ENCODE results near the gene MYL3.

The MYL3 gene

GRCh38 chr3:46845860-46846623 lies 17.2 kb downstream of the MYL3 start:
- ChIA-PET CTCF (interaction anchor here (0.8 to 10.0 kb wide), 17 partner anchors 11 to 140 kb away, joined by 3 to 70 read pairs (median 4); partner anchors contain the start of gene MYL3), POLR2A (interaction anchor here (0.8 kb wide), 1 partner anchor 140 kb away, joined by 3 read pairs; no protein-coding TSS in a partner anchor)
- H3K4me3 ChIP-seq (ENCODE audit: low read depth, low read length): peak overlapping the region; percentile 45
- no peak for DNase-seq (ENCODE audit: low read depth, low spot score)
- TF ChIP-seq CTCF (IDR thresholded peaks at IDR 0.05; ENCODE audit: insufficient read depth, low read length, missing control alignments): peak; percentile 67

- ChIA-PET CTCF (interaction anchor here (0.6 to 10.0 kb wide), 16 partner anchors 10 to 140 kb away, joined by 3 to 70 read pairs (median 4); partner anchors contain the start of gene MYL3), POLR2A (interaction anchor here (0.8 kb wide), 1 partner anchor 139 kb away, joined by 3 read pairs; no protein-coding TSS in a partner anchor)
- TF ChIP-seq CTCF (IDR thresholded peaks at IDR 0.05; ENCODE audit: insufficient read depth, low read length, missing control alignments): no peak
- peak overlapping the region; percentile 45 for H3K4me3 ChIP-seq (ENCODE audit: low read depth, low read length)
- DNase-seq (ENCODE audit: low read depth, low spot score): no peak
Measured at GRCh38 chr3:46845397-46845859, 17.8 kb downstream of the MYL3 start.

- peak overlapping the region; percentile 45 for H3K4me3 ChIP-seq (ENCODE audit: low read depth, low read length)
- ChIA-PET POLR2A (no interaction called here), CTCF (interaction anchor here (0.6 to 10.0 kb wide), 9 partner anchors 18 to 139 kb away, joined by 3 to 70 read pairs (median 4); partner anchors contain the start of gene MYL3)
- no peak for DNase-seq (ENCODE audit: low read depth, low spot score)
- TF ChIP-seq CTCF (IDR thresholded peaks at IDR 0.05; ENCODE audit: insufficient read depth, low read length, missing control alignments): no peak
Measured at GRCh38 chr3:46844881-46845312, 18.3 kb downstream of the MYL3 start.

- ChIA-PET POLR2A (no interaction called here), CTCF (interaction anchor here (1.5 to 10.0 kb wide), 3 partner anchors 19 to 69 kb away, joined by 3 to 70 read pairs (median 23); partner anchors contain the start of gene MYL3)
- no peak for DNase-seq (ENCODE audit: low read depth, low spot score)
- TF ChIP-seq CTCF (IDR thresholded peaks at IDR 0.05; ENCODE audit: insufficient read depth, low read length, missing control alignments): no peak
- no peak overlapping the region for H3K4me3 ChIP-seq (ENCODE audit: low read depth, low read length)
Measured at GRCh38 chr3:46844397-46844796, 18.8 kb downstream of the MYL3 start.

- ChIA-PET CTCF (interaction anchor here (0.8 to 1.0 kb wide), 2 partner anchors 51 to 138 kb away, joined by 3 read pairs; no protein-coding TSS in a partner anchor), POLR2A (no interaction called here)
- no peak overlapping the region for H3K4me3 ChIP-seq (ENCODE audit: low read depth, low read length)
- no peak for DNase-seq (ENCODE audit: low read depth, low spot score)
- TF ChIP-seq CTCF (IDR thresholded peaks at IDR 0.05; ENCODE audit: insufficient read depth, low read length, missing control alignments): no peak
Measured at GRCh38 chr3:46843508-46843907, 19.7 kb downstream of the MYL3 start.

- ChIA-PET CTCF (interaction anchor here (0.5 kb wide), 1 partner anchor 27 kb away, joined by 3 read pairs; no protein-coding TSS in a partner anchor), POLR2A (no interaction called here)
- no peak for DNase-seq (ENCODE audit: low read depth, low spot score)
- H3K4me3 ChIP-seq (ENCODE audit: low read depth, low read length): no peak overlapping the region
- no peak for TF ChIP-seq CTCF (IDR thresholded peaks at IDR 0.05; ENCODE audit: insufficient read depth, low read length, missing control alignments)
Measured at GRCh38 chr3:46840491-46840890, 22.8 kb downstream of the MYL3 start.

All from AG04449 (cell line).